GM23248 (cell line): ENCODE data around the gene CADPS2. TPM values are rescaled to one million over a fixed set of nuclear protein-coding genes. Genes with fewer than 3 reads are reported as not detected.

Source experiments
- DNase-seq: peaks from one replicate; pipeline ENCODE4 v3.0.0-alpha.2; 2015
- H2AFZ ChIP-seq: fragments of 200-600 bp; sonication (generic); 2 replicates; pipeline ENCODE4 v1.6.1; 2016; ENCODE audit warnings: antibody characterized with exemption
- H3F3A ChIP-seq: fragments of 200-600 bp; sonication (generic); 2 replicates; pipeline ENCODE4 v1.6.1; 2016; ENCODE audit warnings: mild to moderate bottlenecking, antibody characterized with exemption, mixed run types; ENCODE audit not compliant: insufficient read depth
- H3K27ac ChIP-seq: fragments of 200-600 bp; sonication (generic); 2 replicates; pipeline ENCODE4 v1.5.1; 2016; ENCODE audit warnings: mild to moderate bottlenecking
- H3K27me3 ChIP-seq: fragments of 200-600 bp; sonication (generic); replicated peaks from 2 replicates; pipeline ENCODE4 v1.6.1; 2016; ENCODE audit warnings: mild to moderate bottlenecking; ENCODE audit not compliant: insufficient read depth
- H3K36me3 ChIP-seq: fragments of 200-600 bp; sonication (generic); 2 replicates; pipeline ENCODE4 v1.6.1; 2016; ENCODE audit warnings: low read depth, mild to moderate bottlenecking
- H3K4me1 ChIP-seq: fragments of 200-600 bp; sonication (generic); 2 replicates; pipeline ENCODE4 v1.6.1; 2016; ENCODE audit warnings: mild to moderate bottlenecking; ENCODE audit not compliant: insufficient read depth
- H3K4me2 ChIP-seq: fragments of 200-600 bp; sonication (generic); one replicate; pipeline ENCODE4 v1.6.1; 2016; ENCODE audit warnings: mild to moderate bottlenecking; ENCODE audit not compliant: unreplicated experiment
- H3K4me3 ChIP-seq: fragments of 200-600 bp; sonication (generic); 2 replicates; pipeline ENCODE4 v1.5.1; 2016; ENCODE audit warnings: mild to moderate bottlenecking
- H3K79me2 ChIP-seq: fragments of 200-600 bp; sonication (generic); 2 replicates; pipeline ENCODE4 v1.6.1; 2016; ENCODE audit warnings: mild to moderate bottlenecking; ENCODE audit not compliant: insufficient read depth
- H3K9ac ChIP-seq: fragments of 200-600 bp; sonication (generic); 2 replicates; pipeline ENCODE4 v1.6.1; 2016; ENCODE audit warnings: mild to moderate bottlenecking
- H3K9me2 ChIP-seq: fragments of 200-600 bp; sonication (generic); 2 replicates; pipeline ENCODE4 v1.6.1; 2016; ENCODE audit warnings: mixed run types, mild to moderate bottlenecking, moderate library complexity; ENCODE audit not compliant: insufficient read depth
- H3K9me3 ChIP-seq: fragments of 200-600 bp; sonication (generic); one replicate; pipeline ENCODE4 v1.6.1; 2017; ENCODE audit warnings: low read depth
- H4K20me1 ChIP-seq: fragments of 200-600 bp; sonication (generic); 2 replicates; pipeline ENCODE4 v1.6.0; 2016; ENCODE audit not compliant: insufficient read depth
- EZH2 ChIP-seq: fragments of 200-600 bp; sonication (generic); IDR thresholded peaks from 2 replicates; pipeline ENCODE4 v1.6.1; 2018; ENCODE audit warnings: antibody characterized with exemption, mild to moderate bottlenecking; ENCODE audit not compliant: insufficient read depth, poor library complexity, severe bottlenecking
- EZH2phosphoT487 ChIP-seq: fragments of 200-600 bp; sonication (generic); IDR thresholded peaks from 2 replicates; pipeline ENCODE4 v1.6.1; 2018; ENCODE audit warnings: antibody characterized with exemption, moderate library complexity, mild to moderate bottlenecking, low read depth; ENCODE audit not compliant: insufficient read depth
- WGBS, 2 experiments: methylation state at CpG; one replicate each; pipeline ENCODE4 v1.1.6; 2015 to 2017; ENCODE audit warnings: low lambda C conversion rate in 2 of 2, low coverage in 1 of 2; ENCODE audit errors: missing lambda C conversion rate in 2 of 2; 5-methylcytosine and 5-hydroxymethylcytosine counted together
- in situ Hi-C: fragments of 300-500 bp; cut with MboI; formaldehyde crosslinking; loops from 2 replicates; pipeline ENCODE4 v1.15.0; 2020
- polyA plus RNA-seq: library from polyadenylated mRNA; unstranded; fragments of >200 nt; fragmentation: Nextera tagmentation; extraction: Ambion mirVana; gene quantifications from 2 replicates; pipeline ENCODE4 v1.2.1, GENCODE V29; 2016
- total RNA-seq: library from RNA; depleted of rRNA; stranded (reverse); fragments of >200 nt; shearing (Covaris generic); gene quantifications from 2 replicates; pipeline ENCODE4 v1.2.3, GENCODE V29; 2014

Gene CADPS2
- total and polyA plus RNA-seq, 2 experiments from 2014 or later: 0.06 to 0.43 TPM

- no peak for DNase-seq
- Histone ChIP-seq H3K9ac (no peak overlapping the region), H3K27ac (no peak overlapping the region), H3K9me2 (no peaks in the 10 kb centered on the region), H3K79me2 (no peaks in the 10 kb centered on the region), H3K9me3 (no peaks in the 10 kb centered on the region), H2AFZ (no peak overlapping the region), H4K20me1 (no peaks in the 10 kb centered on the region), H3K4me2 (no peak overlapping the region), H3K4me1 (no peaks in the 10 kb centered on the region), H3F3A (no peaks in the 10 kb centered on the region), H3K36me3 (no peaks in the 10 kb centered on the region), H3K4me3 (no peak overlapping the region), H3K27me3 (no peaks in the 10 kb centered on the region)
- in situ Hi-C loops: no loop called here
- 11 to 14% methylated on average over 3 of the region's 3 CpGs for WGBS, 2 experiments
- TF ChIP-seq EZH2phosphoT487 (no peak), EZH2 (no peak)
These were observed 118.9 kb downstream of the CADPS2 start for GRCh38 chr7:122767339-122767738.

- in situ Hi-C loops: no loop called here
- Histone ChIP-seq H3K4me1 (no peaks in the 10 kb centered on the region), H4K20me1 (no peaks in the 10 kb centered on the region), H3K79me2 (no peaks in the 10 kb centered on the region), H3K9me3 (no peaks in the 10 kb centered on the region), H3K4me3 (no peak overlapping the region), H3K36me3 (no peaks in the 10 kb centered on the region), H3K4me2 (no peak overlapping the region), H3K9me2 (no peaks in the 10 kb centered on the region), H3K27me3 (no peaks in the 10 kb centered on the region), H2AFZ (no peak overlapping the region), H3K27ac (no peak overlapping the region), H3F3A (no peaks in the 10 kb centered on the region), H3K9ac (no peak overlapping the region)
- 0 to 5% methylated on average over 1 of the region's 1 CpG for WGBS, 2 experiments
- no peak for DNase-seq
- TF ChIP-seq EZH2 (no peak), EZH2phosphoT487 (no peak)
These were observed 119.7 kb downstream of the CADPS2 start for GRCh38 chr7:122766593-122766992.

GRCh38 chr7:122764902-122765301 lies 121.4 kb downstream of the CADPS2 start:
- no peaks in the 10 kb centered on the region for H3K79me2 ChIP-seq
- H3K36me3 ChIP-seq: no peaks in the 10 kb centered on the region
- no peak overlapping the region for H2AFZ ChIP-seq
- no peaks in the 10 kb centered on the region for H3F3A ChIP-seq
- H3K4me3 ChIP-seq: no peak overlapping the region
- no peaks in the 10 kb centered on the region for H3K27me3 ChIP-seq
- no peak overlapping the region for H3K27ac ChIP-seq
- no peaks in the 10 kb centered on the region for H3K9me2 ChIP-seq
- no peaks in the 10 kb centered on the region for H4K20me1 ChIP-seq
- in situ Hi-C loops: no loop called here
- H3K4me2 ChIP-seq: no peak overlapping the region
- H3K9me3 ChIP-seq: no peaks in the 10 kb centered on the region
- no peak overlapping the region for H3K9ac ChIP-seq
- 13 to 17% methylated on average over 1 of the region's 1 CpG for WGBS, 2 experiments
- no peak for DNase-seq
- TF ChIP-seq EZH2 (no peak), EZH2phosphoT487 (no peak)
- H3K4me1 ChIP-seq: no peaks in the 10 kb centered on the region

- H3K4me2 ChIP-seq: no peak overlapping the region
- in situ Hi-C loops: no loop called here
- no peaks in the 10 kb centered on the region for H3K9me2 ChIP-seq
These were observed 122.2 kb downstream of the CADPS2 start for GRCh38 chr7:122764020-122764419.

GRCh38 chr7:122762071-122762470 lies 124.2 kb downstream of the CADPS2 start:
- no peak overlapping the region for H2AFZ ChIP-seq
- WGBS, 2 experiments: 31 to 40% methylated on average over 2 of the region's 2 CpGs
- no peak overlapping the region for H3K9ac ChIP-seq
- TF ChIP-seq EZH2: no peak
- TF ChIP-seq EZH2phosphoT487: no peak
- no peaks in the 10 kb centered on the region for H3K27me3 ChIP-seq
- no peaks in the 10 kb centered on the region for H3K79me2 ChIP-seq
- H3F3A ChIP-seq: no peaks in the 10 kb centered on the region
- no peak overlapping the region for H3K4me3 ChIP-seq
- no peaks in the 10 kb centered on the region for H3K9me3 ChIP-seq
- H3K36me3 ChIP-seq: no peaks in the 10 kb centered on the region
- no peak overlapping the region for H3K4me2 ChIP-seq
- DNase-seq: no peak
- H4K20me1 ChIP-seq: no peaks in the 10 kb centered on the region
- in situ Hi-C loops: no loop called here
- no peaks in the 10 kb centered on the region for H3K9me2 ChIP-seq
- no peak overlapping the region for H3K27ac ChIP-seq
- no peaks in the 10 kb centered on the region for H3K4me1 ChIP-seq

More at GRCh38 chr7:122764020-122764419, 122.2 kb downstream of the CADPS2 start:
- no peak for DNase-seq
- no peak overlapping the region for H3K4me3 ChIP-seq
- 16 to 25% methylated on average over 2 of the region's 2 CpGs for WGBS, 2 experiments
- no peaks in the 10 kb centered on the region for H3F3A ChIP-seq
- no peak overlapping the region for H3K9ac ChIP-seq
- H3K9me3 ChIP-seq: no peaks in the 10 kb centered on the region
- H3K27me3 ChIP-seq: no peaks in the 10 kb centered on the region
- H4K20me1 ChIP-seq: no peaks in the 10 kb centered on the region
- no peaks in the 10 kb centered on the region for H3K36me3 ChIP-seq
- no peaks in the 10 kb centered on the region for H3K4me1 ChIP-seq
- no peak for TF ChIP-seq EZH2
- no peak for TF ChIP-seq EZH2phosphoT487
- H3K79me2 ChIP-seq: no peaks in the 10 kb centered on the region
- no peak overlapping the region for H2AFZ ChIP-seq
- H3K27ac ChIP-seq: no peak overlapping the region
